A172 (cell line): ENCODE measurements around the gene SLC39A11. TPM values are rescaled to one million over a fixed set of nuclear protein-coding genes. Genes with fewer than 3 reads are reported as not detected.

ENCODE experiments used
- DNase-seq: peaks from one replicate; pipeline ENCODE4 v3.0.0-alpha.2; 2015; ENCODE audit warnings: low spot score
- total RNA-seq: library from RNA; depleted of rRNA; stranded (reverse); fragments of >200 nt; shearing (Covaris generic); gene quantifications from 2 replicates; pipeline ENCODE4 v1.2.3, GENCODE V29; 2014

The SLC39A11 gene
- total RNA-seq, 1 experiment from 2014 or later: 59.2 TPM

DNA sequence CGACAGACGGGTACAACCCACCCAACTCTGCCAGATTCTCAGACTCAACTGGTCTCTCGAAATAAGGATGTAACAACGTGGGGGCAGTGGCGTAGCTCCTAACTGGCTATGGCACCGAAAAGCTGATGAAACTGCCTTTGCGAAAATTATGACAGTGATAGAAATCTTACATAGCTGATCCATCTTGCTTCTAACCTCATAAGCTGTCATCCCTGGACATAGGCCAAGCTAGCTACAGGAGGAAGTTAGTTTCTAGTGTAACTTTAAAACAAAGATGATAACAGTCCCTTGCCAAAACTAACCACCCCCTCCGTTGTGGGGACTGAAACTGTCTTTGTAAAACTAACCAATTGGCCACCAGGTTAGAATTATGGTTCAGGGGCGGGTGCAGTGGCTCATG, 220.1 kb downstream of the SLC39A11 start:
- no peak for DNase-seq

GRCh38 chr17:72870367-72870985, 222.0 kb downstream of the SLC39A11 start:
- no peak for DNase-seq

DNA sequence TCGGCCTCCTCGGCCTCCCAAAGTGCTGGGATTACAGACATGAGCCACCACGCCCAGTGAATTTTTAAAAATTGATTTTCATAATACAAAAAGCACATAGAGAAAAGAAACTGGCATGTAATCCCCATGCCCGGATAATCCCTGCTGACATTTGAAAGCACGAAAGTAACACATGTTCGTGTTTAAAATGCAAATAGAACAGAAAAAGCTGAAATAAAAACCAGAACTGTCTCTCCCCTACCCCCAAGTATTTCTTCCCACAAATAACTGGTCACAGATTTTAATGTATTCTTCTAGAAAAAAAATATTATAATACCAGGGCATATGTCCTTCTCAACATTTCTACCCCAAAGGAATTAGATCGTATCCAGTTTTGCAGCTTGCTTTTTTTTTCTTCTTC, 222.9 kb downstream of the SLC39A11 start:
- no peak for DNase-seq

DNA sequence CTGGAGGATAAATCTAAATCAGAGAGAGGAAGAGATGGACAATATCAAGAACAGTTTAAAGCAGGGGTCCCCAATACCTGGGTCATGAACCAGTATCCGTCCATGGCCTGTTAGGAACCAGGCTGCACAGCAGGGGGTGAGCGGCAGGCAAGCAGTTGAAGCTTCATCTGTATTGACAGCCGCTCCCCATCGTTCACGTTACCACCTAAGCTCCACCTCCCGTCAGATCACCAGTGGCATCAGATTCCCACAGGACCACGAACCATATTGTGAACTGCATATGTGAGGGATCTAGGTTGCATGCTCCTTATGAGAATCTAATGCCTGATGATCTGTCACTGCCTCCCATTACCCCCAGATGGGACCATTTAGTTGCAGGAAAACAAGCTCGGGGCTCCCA, 226.5 kb downstream of the SLC39A11 start:
- DNase-seq: no peak

DNA sequence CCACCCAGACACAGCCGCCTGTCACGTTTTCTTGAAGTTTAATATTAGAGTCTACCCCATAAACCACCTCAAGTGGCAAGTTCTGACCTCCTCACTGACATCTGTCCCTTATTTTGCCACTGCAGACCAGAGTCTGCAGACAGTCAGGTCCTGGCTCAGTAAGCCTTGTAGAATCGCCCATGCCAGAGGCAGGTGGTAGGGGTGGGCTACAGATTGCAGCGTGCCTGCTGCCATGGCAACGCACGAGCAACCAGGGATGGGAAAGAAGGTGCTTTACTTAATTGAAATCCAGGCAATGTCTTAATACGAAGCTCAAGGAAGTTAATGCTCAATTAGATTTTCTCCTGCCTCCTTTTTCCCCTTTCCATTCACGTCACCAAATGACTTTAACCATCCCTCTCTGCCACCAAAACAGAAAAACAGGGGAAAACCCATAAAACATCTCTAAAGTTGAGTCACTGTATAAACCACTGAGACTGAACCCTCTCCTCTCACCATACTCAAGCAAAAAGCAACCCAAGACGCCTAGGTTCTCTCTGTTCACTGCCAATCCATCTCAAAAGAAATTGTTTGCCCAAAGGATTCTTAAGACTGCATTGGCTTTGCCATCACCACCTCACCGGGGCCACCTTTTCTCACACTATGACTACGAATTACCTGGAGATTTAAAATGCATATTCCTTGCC, 228.8 kb downstream of the SLC39A11 start:
- DNase-seq: no peak

- DNase-seq: no peak
Measured at GRCh38 chr17:72862276-72862999, 230.1 kb downstream of the SLC39A11 start.

DNA sequence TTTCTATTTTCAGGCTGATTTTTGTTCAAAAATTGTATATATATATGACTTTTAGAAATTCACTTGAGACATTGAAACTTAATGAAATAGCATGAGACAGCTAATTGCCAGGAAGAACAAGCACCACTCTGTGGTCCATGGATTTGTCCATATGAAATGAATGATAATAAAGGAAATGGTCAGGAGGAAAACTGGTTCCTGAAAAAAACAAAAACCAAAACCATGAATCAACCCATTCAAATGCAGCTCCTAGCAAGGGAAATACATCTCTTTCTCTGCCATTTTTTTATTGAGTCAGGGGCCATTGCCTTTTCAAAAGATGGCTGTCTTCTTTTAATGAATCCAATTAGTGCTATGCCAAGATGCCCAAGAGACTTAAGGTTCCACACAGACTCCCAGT, 230.7 kb downstream of the SLC39A11 start:
- no peak for DNase-seq

DNA sequence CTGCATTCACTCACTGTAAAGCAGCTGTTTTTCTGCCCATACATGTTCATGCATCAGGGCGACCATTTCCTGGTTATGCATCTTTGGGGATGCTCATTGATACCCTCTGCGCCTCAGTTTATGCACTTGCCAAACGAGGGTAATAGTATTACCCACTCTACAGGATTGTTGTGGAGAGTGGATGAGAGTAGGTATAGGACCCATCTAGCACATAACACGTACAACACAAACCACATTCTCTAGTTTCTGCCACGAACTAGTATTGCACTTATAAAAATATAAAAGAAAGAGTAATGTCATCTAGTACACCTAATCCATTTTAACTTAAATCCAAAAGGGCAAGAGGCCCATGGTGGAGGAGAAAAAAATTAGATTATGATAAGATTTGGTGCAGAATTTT, 231.7 kb downstream of the SLC39A11 start:
- DNase-seq: no peak

DNA sequence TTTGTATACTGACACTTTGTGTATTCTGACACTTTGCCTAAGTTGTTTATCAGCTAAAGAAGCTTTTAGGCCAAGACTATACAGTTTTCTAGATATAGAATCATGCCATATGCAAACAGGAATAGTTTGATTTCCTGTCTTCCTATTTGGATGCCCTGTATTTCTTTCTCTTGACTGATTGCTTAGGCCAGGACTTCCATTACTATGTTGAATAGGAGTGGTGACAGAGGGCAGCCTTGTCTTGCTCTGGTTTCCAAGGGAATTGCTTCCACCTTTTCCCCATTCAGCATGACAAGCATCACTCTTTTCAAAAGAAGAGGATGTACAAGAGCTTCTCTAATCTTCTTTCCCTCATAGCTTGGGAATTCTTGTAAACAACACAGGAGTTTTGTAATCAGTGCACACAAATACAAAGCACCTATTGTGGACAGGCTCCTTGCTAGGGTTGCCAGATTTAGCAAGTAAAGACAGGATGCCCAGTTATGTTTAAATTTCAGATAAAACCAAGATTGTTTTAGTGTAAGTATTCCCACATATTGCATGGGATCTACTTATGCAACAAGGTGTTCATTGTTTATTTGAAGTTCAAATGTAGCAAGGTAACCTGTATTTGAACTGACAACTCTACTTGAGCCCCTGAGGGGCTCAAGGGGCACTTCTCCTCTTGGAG, 233.5 kb downstream of the SLC39A11 start:
- DNase-seq: no peak

DNA sequence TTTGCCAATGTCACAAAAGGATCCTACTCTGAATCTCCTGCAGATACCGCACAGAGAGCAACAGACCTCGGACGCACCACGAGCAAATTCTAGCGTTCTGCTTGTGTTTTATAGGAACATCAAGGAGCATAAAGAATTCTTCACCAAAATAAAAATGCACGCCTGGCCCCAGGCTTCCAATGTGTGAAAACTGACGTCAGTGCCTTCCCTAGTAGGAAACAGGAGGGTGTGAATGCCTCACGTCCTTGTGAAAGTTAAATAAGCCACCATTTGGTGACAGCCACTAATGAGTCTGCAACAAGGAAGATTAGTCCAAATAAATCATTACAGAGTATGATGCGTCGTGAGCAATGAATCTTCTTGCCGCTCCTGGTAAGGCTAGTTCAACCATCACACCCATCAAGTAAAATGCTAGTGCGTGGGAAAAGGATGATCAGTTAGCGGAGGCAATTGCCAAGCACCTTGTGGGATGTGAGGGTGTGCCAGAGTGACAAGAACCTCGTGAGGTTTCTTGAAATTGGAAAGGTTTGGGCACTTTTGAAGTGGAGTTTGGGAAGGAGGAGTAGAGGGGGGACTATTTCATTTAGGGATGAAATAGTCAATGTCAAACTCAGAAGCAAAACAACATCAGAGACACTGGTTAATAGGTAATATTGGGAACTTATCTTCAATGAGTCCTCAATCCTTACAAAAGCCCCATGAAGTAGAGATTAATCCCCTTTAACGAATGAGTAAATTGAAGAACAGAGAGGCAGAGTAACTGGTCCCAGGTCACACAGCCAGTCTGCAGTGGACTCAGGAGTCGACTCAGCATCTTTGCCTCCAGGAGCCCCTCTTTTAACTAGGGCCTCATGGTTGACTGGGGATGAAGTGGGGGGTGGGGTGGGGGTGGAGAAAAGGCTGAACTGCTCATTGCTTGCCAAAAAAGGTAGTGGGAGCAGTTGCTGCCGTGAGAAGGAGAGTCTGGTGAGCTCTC, 238.8 kb downstream of the SLC39A11 start:
- no peak for DNase-seq

GRCh38 chr17:72852277-72852938, 240.1 kb downstream of the SLC39A11 start:
- no peak for DNase-seq

- peak; percentile 63 for DNase-seq
Measured at GRCh38 chr17:72850410-72851118, 241.9 kb downstream of the SLC39A11 start.

- no peak for DNase-seq
Measured at GRCh38 chr17:72846399-72846798, 246.1 kb downstream of the SLC39A11 start.

- no peak for DNase-seq
Measured at GRCh38 chr17:72843591-72843990, 248.9 kb downstream of the SLC39A11 start.

DNA sequence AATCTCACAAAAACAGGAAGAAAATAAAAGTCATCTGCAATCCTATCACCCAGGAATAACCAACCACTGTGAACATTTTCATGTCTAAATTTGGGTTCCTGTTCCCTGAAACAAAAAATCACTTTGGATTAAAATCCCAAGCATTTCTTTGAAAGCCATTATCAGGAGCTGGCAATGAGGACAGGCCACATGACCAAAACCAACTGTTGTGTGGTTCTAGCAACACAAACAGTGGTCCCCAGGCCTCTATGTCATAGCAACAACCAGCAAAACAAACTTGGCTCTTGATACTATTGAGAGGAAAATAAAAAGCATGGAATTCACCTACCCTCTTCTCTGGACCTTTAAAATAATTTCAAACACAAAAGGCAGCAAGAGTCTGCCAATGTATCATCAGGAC, 252.5 kb downstream of the SLC39A11 start:
- DNase-seq: no peak

DNA sequence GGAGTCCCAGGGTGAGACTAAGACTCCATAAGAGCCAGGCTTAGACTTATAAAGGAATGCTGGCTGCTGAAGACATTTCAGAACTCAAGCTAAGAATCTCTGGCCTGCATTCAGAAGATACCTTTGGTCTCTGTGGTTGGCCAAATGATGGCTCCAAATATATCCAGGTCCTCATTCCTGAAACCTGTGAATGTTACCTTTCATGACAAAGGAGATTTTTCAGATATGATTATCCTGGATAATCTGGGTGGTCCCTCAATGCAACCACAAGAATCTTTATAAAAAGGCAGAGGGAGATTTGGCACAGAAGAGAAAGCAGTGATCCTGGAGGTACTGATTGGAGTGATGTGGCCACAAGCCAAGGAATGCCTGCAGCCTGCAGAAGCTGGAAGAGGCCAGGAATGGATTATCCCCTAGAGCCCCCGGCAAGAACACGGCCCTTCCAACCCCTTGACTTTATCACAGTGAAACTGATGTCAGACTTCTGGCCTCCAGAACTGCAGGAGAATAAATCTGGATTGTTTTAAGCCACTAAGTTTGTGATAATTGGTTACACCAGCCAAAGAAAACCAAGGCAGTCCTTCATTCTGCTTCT, 253.3 kb downstream of the SLC39A11 start:
- no peak for DNase-seq

DNA sequence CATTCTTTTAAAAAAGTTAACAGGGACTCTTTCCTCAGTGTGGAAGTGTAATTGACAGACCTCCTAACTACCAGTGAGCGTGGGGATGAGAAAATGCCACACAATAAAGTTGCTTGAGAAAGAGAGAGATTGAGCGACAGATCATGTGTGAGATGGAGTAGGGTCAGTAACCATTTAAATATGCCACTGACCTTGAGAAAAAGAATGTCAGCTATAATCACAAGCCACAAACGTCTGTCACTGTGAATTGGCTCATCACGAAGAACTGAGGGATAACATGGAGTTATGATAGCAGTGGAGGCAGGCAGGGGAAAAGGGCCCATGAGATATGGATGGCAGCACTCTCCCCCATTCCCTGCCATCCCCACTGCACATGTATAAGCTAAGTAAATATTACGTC, 253.9 kb downstream of the SLC39A11 start:
- no peak for DNase-seq

DNA sequence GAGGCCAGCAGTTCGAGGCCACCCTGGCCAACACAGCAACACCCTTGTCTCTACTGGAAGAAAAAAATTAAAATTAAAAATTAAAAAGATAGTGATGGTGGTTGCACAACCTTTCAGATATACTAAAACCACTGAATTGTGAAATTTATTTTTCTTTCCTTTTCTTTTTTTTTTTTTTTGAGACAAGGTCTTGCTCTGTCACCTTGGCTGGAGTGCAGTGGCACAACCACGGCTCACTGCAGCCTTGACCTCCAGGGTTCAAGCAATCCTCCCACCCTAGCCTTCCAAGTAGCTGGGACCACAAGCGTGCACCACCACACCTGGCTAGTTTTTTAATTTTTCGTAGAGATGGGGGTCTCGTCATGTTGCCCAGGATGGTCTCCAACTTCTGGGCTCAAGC, 254.4 kb downstream of the SLC39A11 start:
- DNase-seq: no peak

DNA sequence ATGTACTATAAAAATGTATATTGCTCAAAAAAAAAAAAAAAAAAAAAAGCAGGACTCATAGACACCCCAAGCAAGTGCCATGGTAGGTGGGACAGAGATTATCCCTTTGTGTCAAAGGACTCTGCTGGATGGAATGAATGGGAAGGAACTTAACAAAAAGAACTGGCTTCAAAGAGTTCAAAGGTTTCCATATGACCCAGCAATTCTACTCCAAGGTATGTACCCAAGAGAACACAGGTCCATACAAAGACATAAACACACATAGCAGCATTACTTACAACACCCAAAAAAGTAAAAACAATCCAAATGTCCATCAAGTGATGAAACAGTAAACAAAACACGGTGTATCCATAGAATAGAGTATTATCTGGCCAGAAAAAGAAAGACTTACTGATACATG, 255.2 kb downstream of the SLC39A11 start:
- DNase-seq: no peak
